Breast epithelium (tissue), 4 donors: ENCODE results near the gene DAB1. TPM values are rescaled to one million over a fixed set of nuclear protein-coding genes. Genes with fewer than 3 reads are reported as not detected.

Source experiments
- DNase-seq, 2 donors: peaks; one replicate each; pipeline ENCODE4 v3.0.0-alpha.2; 2019; ENCODE audit warnings: low spot score in 2 of 2
- H3K27ac ChIP-seq, 2 donors: fragments of 200-600 bp; sonication (generic) in 1 of 2; one replicate each; pipeline ENCODE4 v1.5.1; 2016 to 2019; ENCODE audit warnings: mild to moderate bottlenecking in 1 of 2
- H3K27me3 ChIP-seq, 2 donors: fragments of 200-600 bp; sonication (generic) in 1 of 2; one replicate each; pipeline versions ENCODE4 v1.5.1 to v1.6.0; 2017 to 2019; ENCODE audit warnings: control low read depth in 1 of 2, mild to moderate bottlenecking in 1 of 2
- H3K36me3 ChIP-seq: fragments of 200-600 bp; one replicate; pipeline ENCODE4 v1.5.1; 2019
- H3K4me1 ChIP-seq, 2 donors: fragments of 200-600 bp; sonication (generic); one replicate each; pipeline ENCODE4 v1.5.1; 2016 to 2019; ENCODE audit warnings: control low read depth in 1 of 2
- H3K4me3 ChIP-seq, 3 donors: fragments of 200-600 bp; sonication (generic); 1 replicate in 2 of 3; 2 replicates in 1 of 3; pipeline ENCODE4 v1.5.1; 2016 to 2019; ENCODE audit warnings: mild to moderate bottlenecking in 3 of 3, moderate library complexity in 2 of 3
- H3K9me3 ChIP-seq, 2 donors: fragments of 200-600 bp; sonication (generic) in 1 of 2; one replicate each; pipeline ENCODE4 v1.5.1; 2016 to 2019; ENCODE audit warnings: control low read depth in 1 of 2
- POLR2A ChIP-seq: fragments of 450-650 bp; IDR thresholded peaks from one replicate; pipeline ENCODE4 v1.6.1; 2016; ENCODE audit warnings: antibody characterized with exemption, mild to moderate bottlenecking, moderate library complexity
- POLR2AphosphoS5 ChIP-seq, 3 donors: sonication (generic); formaldehyde crosslinking; IDR thresholded peaks; one replicate each; pipeline ENCODE4 v1.6.1; 2017; ENCODE audit warnings: antibody characterized with exemption in 3 of 3
- intact Hi-C: fragments of 100-400 bp; cut with DNase I; formaldehyde crosslinking; loops from one replicate; pipeline ENCODE4 v1.15.1; 2023; ENCODE audit warnings: low total_unique reads
- total RNA-seq, 3 donors: library from RNA; depleted of rRNA; stranded (reverse); fragments of >200 nt; gene quantifications; one replicate each; pipeline ENCODE4 v1.1.0, GENCODE V29; 2016
- TF ChIP-seq, protein P1 (sequence below), 3 donors: fragments of 450-650 bp; IDR thresholded peaks; one replicate each; pipeline ENCODE4 v1.5.1; 2016 to 2017; ENCODE audit warnings: antibody characterized with exemption in 3 of 3, mild to moderate bottlenecking in 3 of 3, moderate library complexity in 3 of 3

The DAB1 gene
- total RNA-seq, 3 donors from 2014 or later = 0.48 to 0.66 (median 0.59) TPM

DNA sequence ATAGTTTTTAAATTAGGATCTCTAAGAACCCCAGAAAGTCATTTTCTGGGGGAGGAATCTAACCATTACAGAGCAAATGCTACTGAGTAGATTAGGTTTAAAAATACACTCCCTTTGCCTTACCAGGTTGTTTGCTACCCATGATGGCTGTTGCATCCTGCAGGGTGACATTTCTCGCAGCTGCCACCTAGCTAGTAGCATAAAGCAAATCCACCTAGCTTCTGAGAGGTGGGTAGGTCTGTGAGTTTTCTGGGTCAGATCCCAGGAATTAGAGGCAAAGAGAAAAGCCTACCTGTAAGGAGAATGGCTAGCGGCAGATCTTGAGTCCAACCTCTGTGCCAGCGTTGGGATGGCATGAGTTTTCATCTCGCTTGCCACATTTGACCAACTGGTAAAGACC lies 95.9 kb downstream of the DAB1 start:
- no peak for DNase-seq
- Histone ChIP-seq H3K4me1 (no peaks in the 10 kb centered on the region), H3K27ac (no peak overlapping the region), H3K36me3 (no peaks in the 10 kb centered on the region), H3K9me3 (peaks cover 0 to 7% of the 10 kb centered on the region in 2 donors), H3K27me3 (no peaks in the 10 kb centered on the region), H3K4me3 (no peak overlapping the region)
- intact Hi-C loops = no loop called here
- no peak for TF ChIP-seq POLR2AphosphoS5 (IDR thresholded peaks at IDR 0.05)
- TF ChIP-seq POLR2A = no peak
- TF ChIP-seq, protein P1, sequence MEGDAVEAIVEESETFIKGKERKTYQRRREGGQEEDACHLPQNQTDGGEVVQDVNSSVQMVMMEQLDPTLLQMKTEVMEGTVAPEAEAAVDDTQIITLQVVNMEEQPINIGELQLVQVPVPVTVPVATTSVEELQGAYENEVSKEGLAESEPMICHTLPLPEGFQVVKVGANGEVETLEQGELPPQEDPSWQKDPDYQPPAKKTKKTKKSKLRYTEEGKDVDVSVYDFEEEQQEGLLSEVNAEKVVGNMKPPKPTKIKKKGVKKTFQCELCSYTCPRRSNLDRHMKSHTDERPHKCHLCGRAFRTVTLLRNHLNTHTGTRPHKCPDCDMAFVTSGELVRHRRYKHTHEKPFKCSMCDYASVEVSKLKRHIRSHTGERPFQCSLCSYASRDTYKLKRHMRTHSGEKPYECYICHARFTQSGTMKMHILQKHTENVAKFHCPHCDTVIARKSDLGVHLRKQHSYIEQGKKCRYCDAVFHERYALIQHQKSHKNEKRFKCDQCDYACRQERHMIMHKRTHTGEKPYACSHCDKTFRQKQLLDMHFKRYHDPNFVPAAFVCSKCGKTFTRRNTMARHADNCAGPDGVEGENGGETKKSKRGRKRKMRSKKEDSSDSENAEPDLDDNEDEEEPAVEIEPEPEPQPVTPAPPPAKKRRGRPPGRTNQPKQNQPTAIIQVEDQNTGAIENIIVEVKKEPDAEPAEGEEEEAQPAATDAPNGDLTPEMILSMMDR (IDR thresholded peaks at IDR 0.05) = no peak

DNA sequence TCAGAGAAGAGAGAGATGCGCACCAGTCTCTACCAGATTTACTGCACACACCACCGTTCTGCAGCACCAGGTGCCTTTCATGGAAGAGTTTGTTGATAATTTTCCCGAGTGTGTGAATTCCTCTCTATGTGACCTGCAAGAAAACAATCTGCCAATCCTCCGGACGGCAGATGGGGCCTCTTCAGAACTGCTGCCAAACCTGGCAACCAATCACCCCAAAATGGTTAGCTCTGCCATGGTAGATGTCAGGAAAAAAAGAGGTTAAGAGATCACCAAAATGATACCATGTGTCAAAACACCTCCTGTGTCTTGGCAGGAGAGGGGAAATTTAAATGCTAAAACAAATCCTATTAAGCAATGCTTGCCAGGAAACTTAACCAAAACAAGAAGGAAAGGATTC lies 96.5 kb downstream of the DAB1 start:
- Histone ChIP-seq H3K27ac (no peak overlapping the region), H3K9me3 (peaks cover 0 to 7% of the 10 kb centered on the region in 2 donors), H3K4me1 (no peaks in the 10 kb centered on the region), H3K4me3 (no peak overlapping the region), H3K27me3 (no peaks in the 10 kb centered on the region), H3K36me3 (no peaks in the 10 kb centered on the region)
- intact Hi-C loops = no loop called here
- DNase-seq = no peak
- TF ChIP-seq POLR2A (no peak), POLR2AphosphoS5 (IDR thresholded peaks at IDR 0.05) (no peak)
- TF ChIP-seq, protein P1 (IDR thresholded peaks at IDR 0.05) = no peak

DNA sequence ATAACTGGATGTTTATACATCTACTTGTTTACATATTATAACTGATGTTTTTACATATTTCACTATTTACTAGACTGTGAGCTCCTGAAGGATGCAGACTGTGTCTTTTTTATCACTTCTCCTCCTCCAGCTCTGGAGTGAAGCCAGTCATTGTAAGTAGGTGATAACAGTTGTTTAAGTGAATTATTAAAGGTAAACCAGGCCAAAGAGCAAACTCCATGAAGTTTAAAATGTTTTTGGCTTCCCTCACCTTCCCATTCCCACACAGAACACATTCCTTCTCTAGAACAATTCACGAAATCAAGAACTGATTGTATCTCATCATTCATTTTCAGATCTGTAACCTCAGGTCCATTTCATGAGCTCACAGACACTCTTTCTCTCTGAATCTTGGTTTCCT lies 98.3 kb downstream of the DAB1 start:
- H3K27ac ChIP-seq = no peak overlapping the region
- intact Hi-C loops = no loop called here
- H3K9me3 ChIP-seq = no peaks in the 10 kb centered on the region
- TF ChIP-seq, protein P1 (IDR thresholded peaks at IDR 0.05) = no peak
- TF ChIP-seq POLR2A (no peak), POLR2AphosphoS5 (IDR thresholded peaks at IDR 0.05) (no peak)
- no peak overlapping the region for H3K4me3 ChIP-seq
- DNase-seq = no peak
- H3K4me1 ChIP-seq = no peaks in the 10 kb centered on the region
- H3K27me3 ChIP-seq = no peaks in the 10 kb centered on the region
- H3K36me3 ChIP-seq = no peaks in the 10 kb centered on the region

DNA sequence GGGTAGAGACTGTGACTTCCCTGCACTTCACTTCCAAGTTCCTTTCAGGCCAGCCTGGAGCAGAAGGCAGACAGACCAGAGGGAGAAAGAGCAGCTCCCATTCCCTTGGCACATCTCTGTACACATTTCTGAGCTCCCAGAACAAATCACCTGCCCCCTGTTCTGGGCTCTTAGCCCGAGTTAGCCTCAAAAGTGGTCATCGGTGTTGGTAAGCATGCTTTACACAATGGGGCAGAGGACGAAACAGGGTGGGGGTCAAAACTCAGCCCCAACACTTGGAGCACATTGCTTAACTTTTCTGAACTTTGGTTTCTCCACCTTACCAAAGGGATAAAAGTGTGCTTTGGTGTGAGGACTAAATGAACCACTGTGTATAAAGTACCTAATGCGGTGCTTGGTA lies 98.7 kb downstream of the DAB1 start:
- H3K4me3 ChIP-seq = no peak overlapping the region
- no peaks in the 10 kb centered on the region for H3K27me3 ChIP-seq
- H3K36me3 ChIP-seq = no peaks in the 10 kb centered on the region
- no peaks in the 10 kb centered on the region for H3K4me1 ChIP-seq
- intact Hi-C loops = no loop called here
- no peak for TF ChIP-seq POLR2AphosphoS5 (IDR thresholded peaks at IDR 0.05)
- no peak for TF ChIP-seq POLR2A
- TF ChIP-seq, protein P1 (IDR thresholded peaks at IDR 0.05) = no peak
- H3K27ac ChIP-seq = no peak overlapping the region
- DNase-seq = no peak
- no peaks in the 10 kb centered on the region for H3K9me3 ChIP-seq

DNA sequence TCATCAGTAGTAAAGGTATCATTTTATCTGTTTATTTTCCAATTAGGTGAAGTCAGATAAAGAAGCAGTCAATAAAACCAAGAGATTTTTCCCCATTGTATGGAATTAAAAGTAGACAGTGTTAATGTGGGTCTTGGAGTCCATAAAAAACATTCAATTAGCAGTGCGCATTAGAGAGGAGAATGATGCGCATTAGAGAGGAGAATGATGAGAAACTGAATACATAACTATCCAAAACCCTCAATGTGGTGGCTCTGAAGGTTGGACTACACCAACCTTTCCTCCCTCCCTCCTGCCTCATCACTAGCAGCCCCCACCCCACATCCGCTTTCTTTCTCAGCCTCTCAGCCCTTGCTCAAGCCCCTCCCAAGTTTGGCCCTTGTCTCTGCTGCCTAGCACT lies 99.5 kb downstream of the DAB1 start:
- intact Hi-C loops = loop anchor here (5.0 kb wide), 1 partner anchor 303 kb away; no protein-coding TSS in a partner anchor

More for the DNA sequence above, 99.5 kb downstream of the DAB1 start:
- H3K27ac ChIP-seq = no peak overlapping the region
- no peaks in the 10 kb centered on the region for H3K36me3 ChIP-seq
- no peaks in the 10 kb centered on the region for H3K27me3 ChIP-seq
- TF ChIP-seq, protein P1 (IDR thresholded peaks at IDR 0.05) = no peak
- TF ChIP-seq POLR2AphosphoS5 (IDR thresholded peaks at IDR 0.05) (no peak), POLR2A (no peak)
- H3K9me3 ChIP-seq = no peaks in the 10 kb centered on the region
- no peak overlapping the region for H3K4me3 ChIP-seq
- no peaks in the 10 kb centered on the region for H3K4me1 ChIP-seq
- DNase-seq = no peak
